OCI-M2 (cell line): ENCODE data around the gene RHPN2.

ENCODE experiments used
- DNase-seq: peaks from one replicate; lab custom pipeline; 2025; ENCODE audit not compliant: unreplicated experiment; lab: John Stamatoyannopoulos, UW

Gene RHPN2

GRCh38 chr19:33064792-33065550 is at the start of gene RHPN2:
Gene RHPN2, minus strand, starts transcription at chr19:33064888. Its CDS starts 36 bp downstream, at chr19:33064852.
- peak; percentile 73 for DNase-seq

DNA sequence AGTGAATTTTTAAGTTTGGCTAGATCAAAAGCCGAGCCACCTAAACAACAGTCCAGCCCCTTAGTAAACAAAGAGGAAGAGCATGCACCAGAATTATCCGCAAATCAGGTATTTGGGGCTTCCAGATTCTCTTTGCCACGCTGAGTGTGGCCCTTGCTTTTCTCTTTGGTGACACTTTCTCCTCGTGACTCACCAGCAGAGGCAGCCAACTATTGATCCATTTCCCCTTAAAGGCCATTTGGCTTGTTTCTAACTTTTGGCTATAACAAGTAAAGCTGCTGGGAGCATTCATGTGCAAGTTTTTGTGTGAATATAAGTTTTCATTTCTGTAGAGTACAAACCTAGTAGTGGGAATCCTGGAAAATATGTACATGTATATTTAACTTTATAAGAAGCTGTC is 49.6 kb upstream of the RHPN2 start:
- DNase-seq, result no peak

DNA sequence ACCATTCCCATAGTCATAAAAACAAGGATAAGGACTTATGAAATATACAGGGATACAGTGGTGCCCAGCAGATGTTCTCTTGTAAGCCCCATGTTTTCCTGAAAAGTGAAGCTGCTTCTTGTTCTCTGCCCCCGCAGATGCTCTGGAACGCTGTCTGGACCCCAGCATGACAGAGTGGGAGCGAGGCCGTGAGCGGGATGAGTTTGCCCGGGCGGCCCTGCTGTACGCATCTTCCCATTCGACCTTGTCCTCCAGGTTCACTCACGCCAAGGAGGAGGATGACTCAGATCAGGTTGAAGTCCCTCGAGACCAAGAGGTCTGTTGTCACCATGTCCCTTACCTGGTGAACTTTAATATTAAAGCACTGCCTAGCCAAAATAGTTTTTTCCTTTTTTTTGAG is 46.9 kb upstream of the RHPN2 start:
- no peak for DNase-seq

DNA sequence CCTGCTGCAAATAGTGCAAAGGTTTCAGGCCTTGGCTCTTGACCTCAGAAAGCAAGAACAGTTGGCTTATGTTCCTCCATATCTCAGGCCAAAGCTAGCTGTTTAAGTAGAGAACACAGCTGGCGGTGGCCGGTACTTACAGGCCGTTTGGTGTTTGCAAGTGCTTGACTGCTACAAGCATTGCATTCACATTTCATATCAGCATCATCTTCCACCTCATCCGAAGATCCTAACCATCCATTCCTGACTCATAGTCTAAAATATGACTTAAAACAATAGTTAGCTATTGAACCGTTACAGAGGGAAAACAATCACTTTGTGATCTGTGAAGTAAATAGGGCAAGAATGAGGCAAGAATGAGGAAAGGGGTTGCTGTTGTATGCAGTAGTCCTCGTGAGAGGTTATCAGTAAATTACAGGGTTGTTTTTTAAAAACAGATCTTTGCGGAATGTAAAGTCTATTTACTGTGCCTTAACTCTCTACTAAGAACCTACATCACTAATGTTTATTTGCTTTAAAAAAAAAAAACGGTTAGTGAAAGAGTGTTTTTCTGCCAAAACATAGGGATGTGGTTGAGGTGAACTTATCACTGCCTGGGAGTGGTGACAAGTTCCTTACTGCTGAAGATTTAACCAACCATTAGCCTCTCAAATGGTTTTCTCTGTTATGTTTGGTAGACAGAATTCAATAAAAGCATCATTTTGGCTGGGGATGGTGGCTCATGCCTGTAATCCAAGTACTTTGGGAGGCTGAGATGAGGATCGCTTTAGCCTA is 45.6 kb upstream of the RHPN2 start:
- no peak for DNase-seq

GRCh38 chr19:33108161-33108560 is 43.5 kb upstream of the RHPN2 start:
- DNase-seq, result no peak

GRCh38 chr19:33102893-33103292 is 38.2 kb upstream of the RHPN2 start:
- no peak for DNase-seq

DNA sequence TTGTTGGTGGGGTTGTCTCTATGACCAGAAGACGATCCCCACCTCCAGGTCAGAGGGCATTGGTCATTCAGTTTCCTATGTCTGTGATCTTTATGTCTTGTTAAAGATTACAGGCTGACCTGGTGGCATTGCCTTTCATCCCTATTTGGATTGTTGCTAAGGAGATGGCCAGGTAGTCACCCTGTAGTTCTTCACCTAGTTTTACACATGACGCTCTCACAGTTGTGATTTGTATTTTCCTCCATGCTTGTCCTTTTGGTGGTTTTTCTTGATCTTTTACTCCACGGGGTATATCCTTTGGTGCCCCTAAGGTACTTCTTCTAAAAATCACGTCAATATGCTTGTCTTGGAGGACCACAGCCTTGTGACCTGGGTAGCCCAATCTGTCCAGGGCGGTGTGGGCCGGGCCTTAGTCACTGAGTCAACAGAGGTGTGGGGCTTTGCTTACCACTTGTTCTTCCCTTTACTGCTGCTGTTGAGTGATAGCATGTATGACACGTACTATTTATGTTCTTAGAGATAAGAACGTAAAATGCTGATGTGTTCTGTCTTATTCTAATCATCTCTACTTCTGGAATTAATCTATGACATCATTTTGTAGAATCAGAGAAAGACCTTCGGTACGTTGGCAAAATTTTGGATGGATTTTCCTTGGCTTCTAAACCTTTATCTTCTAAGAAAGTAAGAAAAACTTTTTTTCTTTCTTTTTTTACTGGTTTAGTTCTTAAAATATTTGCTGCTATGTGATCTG is 36.4 kb upstream of the RHPN2 start:
- DNase-seq, result no peak

GRCh38 chr19:33098055-33098534 is 33.4 kb upstream of the RHPN2 start:
- no peak for DNase-seq

GRCh38 chr19:33096005-33096404 is 31.3 kb upstream of the RHPN2 start:
- DNase-seq, result no peak

- no peak for DNase-seq
Observed at GRCh38 chr19:33094436-33095067, 29.9 kb upstream of the RHPN2 start.

GRCh38 chr19:33093420-33094210 is 28.9 kb upstream of the RHPN2 start:
- DNase-seq, result no peak

GRCh38 chr19:33090179-33090578 is 25.5 kb upstream of the RHPN2 start:
- no peak for DNase-seq

DNA sequence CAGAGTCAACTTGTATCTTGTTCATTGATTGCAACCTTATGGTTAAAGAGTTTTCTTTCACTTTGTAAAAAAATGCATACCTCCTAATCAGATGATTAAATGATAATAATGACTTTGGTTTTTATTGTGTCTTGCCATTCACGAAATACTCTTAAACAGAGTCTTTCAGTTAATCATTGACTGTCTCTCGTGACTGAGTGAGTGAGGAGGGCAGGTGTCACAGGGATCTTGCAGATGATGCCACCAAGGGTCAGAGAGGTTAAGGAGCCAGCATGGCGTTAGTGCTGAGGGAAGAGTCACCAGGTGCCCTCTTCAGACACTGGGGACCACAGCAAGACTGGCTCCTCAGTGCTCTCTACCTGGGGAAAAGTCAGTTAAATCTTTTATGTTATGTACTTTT is 24.3 kb upstream of the RHPN2 start:
- no peak for DNase-seq

DNA sequence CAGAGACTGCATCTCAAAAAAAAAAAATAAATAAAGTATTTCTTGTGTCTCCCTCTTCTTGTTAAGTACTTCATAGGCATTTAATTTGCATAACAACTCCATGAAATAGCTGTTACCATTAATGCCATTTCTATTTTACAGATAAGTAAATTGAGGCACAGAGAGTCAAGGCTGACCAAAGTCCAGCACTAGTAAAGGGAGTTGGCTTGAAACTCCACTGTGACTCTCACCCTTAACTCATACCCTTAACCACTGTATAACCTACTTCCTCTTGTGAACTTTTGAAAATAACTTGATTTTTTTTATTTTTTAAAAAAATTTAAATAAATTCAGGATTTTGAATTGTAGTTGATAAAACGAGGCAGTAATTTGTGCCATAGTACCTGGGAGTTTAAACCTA is 22.3 kb upstream of the RHPN2 start:
- DNase-seq, result no peak

DNA sequence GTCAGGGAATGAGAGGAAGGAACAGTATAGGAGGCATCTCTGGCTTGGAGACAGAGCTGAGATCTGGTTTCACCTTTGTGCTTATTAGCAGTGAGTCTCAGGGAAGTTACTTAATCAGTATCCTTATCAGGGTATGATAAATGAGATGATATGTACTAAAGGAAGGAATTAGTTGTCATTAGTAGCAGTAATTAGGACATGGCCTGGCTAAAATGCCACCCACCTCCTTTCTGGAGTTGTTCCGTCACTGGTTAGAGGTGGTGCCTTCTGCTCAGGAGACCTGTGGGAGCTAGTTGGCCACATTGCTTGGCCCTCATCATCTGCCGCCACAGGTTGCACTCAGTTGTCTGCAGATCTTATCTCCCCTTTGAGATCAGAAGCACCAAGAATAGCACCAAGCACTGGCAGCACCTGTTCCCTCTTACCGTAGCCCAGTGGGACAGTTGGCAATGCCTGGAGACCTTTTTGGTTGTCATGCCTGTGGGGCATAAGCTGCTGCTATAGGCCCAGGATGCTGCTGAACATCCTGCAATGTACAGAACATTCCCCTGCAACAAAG is 21.0 kb upstream of the RHPN2 start:
- no peak for DNase-seq

DNA sequence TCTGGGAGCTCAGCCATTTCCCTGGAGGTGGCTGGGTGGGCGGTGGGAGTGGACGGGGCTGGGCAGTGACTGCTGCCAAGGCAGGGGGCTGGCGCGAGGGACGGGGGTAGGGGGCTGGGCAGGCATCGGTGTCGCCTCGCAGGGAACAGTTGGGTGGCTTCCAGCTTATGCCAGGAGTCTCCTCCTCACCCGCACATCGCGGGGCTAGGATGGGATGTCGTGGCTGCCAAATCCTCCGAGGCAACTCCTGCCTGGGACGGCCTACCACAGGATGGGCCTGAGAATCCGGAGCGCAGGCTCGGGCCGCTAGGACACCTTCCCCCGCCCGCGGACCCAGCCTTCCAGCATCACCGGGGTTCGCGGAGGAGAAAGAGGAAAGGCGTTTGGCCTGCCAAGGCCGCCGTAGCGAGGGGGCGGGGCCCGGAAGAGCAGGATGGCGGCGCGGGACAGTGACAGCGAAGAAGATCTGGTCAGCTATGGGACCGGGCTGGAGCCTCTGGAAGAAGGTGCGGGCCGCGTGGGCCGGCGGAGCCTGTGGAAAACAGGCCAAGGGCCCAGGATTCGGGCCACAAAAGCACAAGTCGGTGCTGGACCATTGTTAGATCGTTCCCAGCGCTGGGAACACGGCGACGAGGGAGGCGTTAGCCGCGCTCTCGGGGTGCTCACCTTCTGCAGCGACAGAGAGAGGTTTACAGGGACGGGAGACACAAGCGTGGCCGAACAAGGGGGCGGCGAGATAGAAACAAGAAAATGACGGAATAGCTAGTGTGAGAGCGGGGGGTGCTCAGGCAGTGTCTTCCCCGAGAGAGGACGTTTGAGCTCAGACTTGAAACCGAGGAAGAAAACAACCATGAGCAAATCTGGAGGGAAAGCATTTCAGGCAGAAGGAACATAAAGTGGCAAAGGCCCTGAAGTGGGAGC is 16.3 kb upstream of the RHPN2 start, which contains the start of gene GPATCH1:
TSS of gene GPATCH1 (plus strand) at position 421 of the 921 bp plus-strand sequence. CDS start at position 434, 13 bp downstream.
- peak; percentile 90 for DNase-seq

DNA sequence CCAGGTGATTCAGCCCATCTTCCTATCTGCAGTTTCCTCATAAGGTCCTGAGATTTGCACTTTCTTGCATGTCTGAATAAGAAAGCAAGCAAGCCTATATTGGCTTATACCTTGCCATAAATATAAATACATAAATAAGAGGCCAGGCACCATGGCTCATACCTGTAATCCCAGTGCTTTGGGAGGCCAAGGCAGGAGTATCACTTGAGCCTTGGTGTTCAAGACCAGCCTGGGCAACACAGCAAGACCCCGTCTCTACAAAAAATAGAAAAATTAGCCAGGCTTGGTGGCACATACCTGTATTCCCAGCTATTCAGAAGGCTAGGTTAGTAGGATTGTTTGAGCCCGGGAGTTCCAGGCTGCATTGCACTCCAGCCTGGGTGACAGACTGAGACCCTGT is 10.8 kb upstream of the RHPN2 start:
- DNase-seq, result no peak

- no peak for DNase-seq
Observed at GRCh38 chr19:33071887-33072286, 7.2 kb upstream of the RHPN2 start.

DNA sequence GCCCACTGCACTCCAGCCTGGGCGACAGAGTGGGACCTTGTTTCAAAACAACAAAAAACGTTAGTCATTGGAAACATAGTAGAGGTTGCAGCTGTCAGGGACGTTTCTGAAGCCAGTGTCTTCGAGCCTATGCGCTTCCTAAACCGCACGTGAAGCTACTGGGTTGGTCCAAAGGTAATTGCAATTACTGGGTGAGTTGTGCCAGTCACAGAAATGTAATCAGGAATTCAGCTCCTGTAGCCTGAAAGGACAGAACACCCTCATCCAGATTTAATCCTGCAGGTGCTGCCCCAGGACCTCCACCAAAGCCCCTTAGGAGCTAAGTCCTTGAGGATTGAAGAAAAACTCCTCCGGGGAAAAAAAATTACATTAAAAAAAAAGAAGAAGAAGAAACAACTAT is 2.4 kb upstream of the RHPN2 start:
- no peak for DNase-seq
